GM12892 (cell line): ENCODE results near the gene PRKCH.

Source experiments
- DNase-seq: peaks from one replicate; pipeline ENCODE4 v3.0.0; 2011; ENCODE audit not compliant: insufficient read length
- FAIRE-seq: peaks from 2 replicates; lab custom pipeline; 2011; peaks lifted over from hg19 to GRCh38; lab: Jason Lieb, UNC
- POLR2A ChIP-seq: IDR thresholded peaks from 2 replicates; pipeline ENCODE4 v1.6.1; 2011; ENCODE audit warnings: low read depth, low read length, control low read depth
- POLR2AphosphoS5 ChIP-seq: IDR thresholded peaks from 2 replicates; pipeline ENCODE4 v1.6.1; 2011; ENCODE audit warnings: low read depth, low read length, control low read depth
- TAF1 ChIP-seq: IDR thresholded peaks from 2 replicates; pipeline ENCODE4 v1.6.1; 2011; ENCODE audit warnings: low read depth, mild to moderate bottlenecking, control low read depth, low read length, borderline replicate concordance

Gene PRKCH

GRCh38 chr14:61342486-61342885 lies 21.1 kb downstream of the PRKCH start:
- DNase-seq (no peak), FAIRE-seq (no peak)

GRCh38 chr14:61342932-61343331 lies 21.6 kb downstream of the PRKCH start:
- no peak for TF ChIP-seq POLR2AphosphoS5
- no peak for TF ChIP-seq POLR2A
- no peak for TF ChIP-seq TAF1
- DNase-seq (no peak), FAIRE-seq (no peak)

More at GRCh38 chr14:61342486-61342885, 21.1 kb downstream of the PRKCH start:
- TF ChIP-seq POLR2A (no peak), TAF1 (no peak), POLR2AphosphoS5 (no peak)

GRCh38 chr14:61343471-61343870 lies 22.1 kb downstream of the PRKCH start:
- FAIRE-seq: peak; percentile 5
- no peak for DNase-seq

GRCh38 chr14:61343991-61344405 lies 22.6 kb downstream of the PRKCH start:
- DNase-seq: no peak
- FAIRE-seq: no peak
- TF ChIP-seq POLR2A (no peak), POLR2AphosphoS5 (no peak), TAF1 (no peak)

More at GRCh38 chr14:61343471-61343870, 22.1 kb downstream of the PRKCH start:
- no peak for TF ChIP-seq POLR2A
- no peak for TF ChIP-seq TAF1
- TF ChIP-seq POLR2AphosphoS5: no peak

GRCh38 chr14:61344437-61345150 lies 23.2 kb downstream of the PRKCH start:
- no peak for TF ChIP-seq TAF1
- FAIRE-seq: no peak

GRCh38 chr14:61345151-61345482 lies 23.7 kb downstream of the PRKCH start:
- TF ChIP-seq POLR2A (no peak), POLR2AphosphoS5 (no peak), TAF1 (no peak)
- DNase-seq (no peak), FAIRE-seq (no peak)

More at GRCh38 chr14:61344437-61345150, 23.2 kb downstream of the PRKCH start:
- DNase-seq: no peak

GRCh38 chr14:61346221-61346620 lies 24.8 kb downstream of the PRKCH start:
- no peak for FAIRE-seq
- DNase-seq: no peak
- no peak for TF ChIP-seq POLR2AphosphoS5
- TF ChIP-seq TAF1: no peak
- TF ChIP-seq POLR2A: no peak

- TF ChIP-seq POLR2AphosphoS5 (no peak), TAF1 (no peak), POLR2A (no peak)
- no peak for FAIRE-seq
- DNase-seq: no peak
Measured at GRCh38 chr14:61346793-61347192, 25.4 kb downstream of the PRKCH start.

- no peak for TF ChIP-seq POLR2AphosphoS5
- TF ChIP-seq POLR2A: no peak
- no peak for TF ChIP-seq TAF1
- FAIRE-seq (no peak), DNase-seq (no peak)
Measured at GRCh38 chr14:61347826-61348443, 26.6 kb downstream of the PRKCH start.

GRCh38 chr14:61350427-61351270 lies 29.3 kb downstream of the PRKCH start:
- no peak for DNase-seq
- TF ChIP-seq TAF1 (no peak), POLR2AphosphoS5 (no peak), POLR2A (no peak)
- no peak for FAIRE-seq

GRCh38 chr14:61351477-61351876 lies 30.1 kb downstream of the PRKCH start:
- DNase-seq: no peak
- no peak for FAIRE-seq

More at GRCh38 chr14:61351477-61351876, 30.1 kb downstream of the PRKCH start:
- TF ChIP-seq TAF1 (no peak), POLR2AphosphoS5 (no peak)
